HEK293T (cell line): ENCODE data around the gene TMEM259.

Experiments
- CTCF ChIA-PET: fragments of 350-600 bp; formaldehyde crosslinking; extraction: SDS; loops from one replicate; lab custom pipeline; 2021; ENCODE audit warnings: antibody characterized with exemption, inconsistent platforms; lab: Yijun Ruan, JAX
- POLR2A ChIA-PET: fragments of 350-600 bp; formaldehyde crosslinking; extraction: SDS; loops from one replicate; lab custom pipeline; 2020; ENCODE audit warnings: antibody characterized with exemption, inconsistent platforms; lab: Yijun Ruan, JAX
- DNase-seq: peaks from one replicate; pipeline ENCODE4 v3.0.0; 2012; ENCODE audit warnings: mixed read lengths; ENCODE audit errors: extremely low spot score
- ARNT ChIP-seq: fragments of 450-650 bp; IDR thresholded peaks from 2 replicates; pipeline ENCODE4 v1.6.1; 2017; ENCODE audit warnings: mild to moderate bottlenecking
- BHLHE40 ChIP-seq: fragments of 450-650 bp; IDR thresholded peaks from 2 replicates; pipeline ENCODE4 v1.6.1; 2016; ENCODE audit warnings: mild to moderate bottlenecking, moderate library complexity, borderline replicate concordance
- CTBP1 ChIP-seq: fragments of 450-650 bp; IDR thresholded peaks from 2 replicates; pipeline ENCODE4 v1.6.1; 2016; ENCODE audit warnings: borderline replicate concordance
- ELF4 ChIP-seq: fragments of 450-650 bp; IDR thresholded peaks from 2 replicates; pipeline ENCODE4 v1.6.1; 2017; ENCODE audit warnings: antibody characterized with exemption
- FOXA1 ChIP-seq: fragments of 450-650 bp; IDR thresholded peaks from 2 replicates; pipeline ENCODE4 v1.6.1; 2016; ENCODE audit warnings: mild to moderate bottlenecking
- FOXK2 ChIP-seq: fragments of 450-650 bp; IDR thresholded peaks from 2 replicates; pipeline ENCODE4 v1.6.1; 2016; ENCODE audit warnings: mild to moderate bottlenecking
- FOXM1 ChIP-seq: fragments of 450-650 bp; IDR thresholded peaks from 2 replicates; pipeline ENCODE4 v1.6.1; 2017; ENCODE audit warnings: mild to moderate bottlenecking, borderline replicate concordance
- HDGF ChIP-seq: fragments of 450-650 bp; IDR thresholded peaks from 2 replicates; pipeline ENCODE4 v1.6.1; 2017; ENCODE audit warnings: antibody characterized with exemption, borderline replicate concordance
- L3MBTL2 ChIP-seq: fragments of 450-650 bp; conservative IDR thresholded peaks from 2 replicates; pipeline ENCODE4 v1.6.1; 2016; ENCODE audit warnings: mild to moderate bottlenecking
- LEF1 ChIP-seq: fragments of 450-650 bp; IDR thresholded peaks from 2 replicates; pipeline ENCODE4 v1.6.1; 2017; ENCODE audit warnings: mild to moderate bottlenecking, borderline replicate concordance
- NFRKB ChIP-seq: fragments of 450-650 bp; IDR thresholded peaks from 2 replicates; pipeline ENCODE4 v1.6.1; 2016; ENCODE audit warnings: mild to moderate bottlenecking, moderate library complexity
- PKNOX1 ChIP-seq: fragments of 450-650 bp; IDR thresholded peaks from 2 replicates; pipeline ENCODE4 v1.6.1; 2016
- SP1 ChIP-seq: fragments of 450-650 bp; IDR thresholded peaks from 2 replicates; pipeline ENCODE4 v1.6.1; 2017
- SUZ12 ChIP-seq: fragments of 450-650 bp; IDR thresholded peaks from 2 replicates; pipeline ENCODE4 v1.6.1; 2016; ENCODE audit warnings: mild to moderate bottlenecking
- TARDBP ChIP-seq: fragments of 450-650 bp; IDR thresholded peaks from 2 replicates; pipeline ENCODE4 v1.6.1; 2016
- ZNF384 ChIP-seq: fragments of 450-650 bp; IDR thresholded peaks from 2 replicates; pipeline ENCODE4 v1.6.1; 2016

The TMEM259 gene

GRCh38 chr19:1063030-1063908 is 42.3 kb upstream of the TMEM259 start:
- POLR2A ChIA-PET: interaction anchor here (2.1 kb wide), 1 partner anchor 206 kb away, joined by 4 read pairs; no protein-coding TSS in a partner anchor
- no peak for TF ChIP-seq TARDBP
- TF ChIP-seq FOXK2: no peak
- no peak for TF ChIP-seq SUZ12
- TF ChIP-seq SP1: 0 out of 2 replicates have a peak, but pooled peaks have one; percentile 25
- TF ChIP-seq HDGF: no peak
- no peak for TF ChIP-seq L3MBTL2
- peak; percentile 75 for DNase-seq
- CTCF ChIA-PET: no interaction called here

- TF ChIP-seq FOXM1 (no peak), PKNOX1 (peak; percentile 84)
- ChIA-PET CTCF (no interaction called here), POLR2A (no interaction called here)
- DNase-seq: peak; percentile 74
Observed at GRCh38 chr19:1062387-1063029, 41.6 kb upstream of the TMEM259 start.

- ChIA-PET CTCF (no interaction called here), POLR2A (no interaction called here)
- DNase-seq: no peak
- TF ChIP-seq FOXK2 (no peak), ZNF384 (no peak), ARNT (no peak), CTBP1 (no peak), ELF4 (no peak), PKNOX1 (no peak), FOXA1 (no peak), NFRKB (no peak), TARDBP (no peak)
Observed at GRCh38 chr19:1061987-1062386, 41.1 kb upstream of the TMEM259 start.

- CTCF ChIA-PET: interaction anchor here (0.6 kb wide), 1 partner anchor 133 kb away, joined by 5 read pairs; no protein-coding TSS in a partner anchor
- no peak for DNase-seq
- POLR2A ChIA-PET: no interaction called here
- no peak for TF ChIP-seq L3MBTL2
- no peak for TF ChIP-seq SP1
- TF ChIP-seq CTBP1: no peak
- no peak for TF ChIP-seq FOXK2
- no peak for TF ChIP-seq PKNOX1
- TF ChIP-seq BHLHE40: no peak
- TF ChIP-seq TARDBP: no peak
- no peak for TF ChIP-seq SUZ12
- TF ChIP-seq ZNF384: no peak
- no peak for TF ChIP-seq HDGF
- TF ChIP-seq FOXM1: no peak
- TF ChIP-seq FOXA1: no peak
- no peak for TF ChIP-seq ELF4
- TF ChIP-seq LEF1: no peak
Observed at GRCh38 chr19:1060689-1061088, 39.8 kb upstream of the TMEM259 start.

GRCh38 chr19:1058112-1058511 is 37.2 kb upstream of the TMEM259 start:
- CTCF ChIA-PET: no interaction called here

More at GRCh38 chr19:1058112-1058511, 37.2 kb upstream of the TMEM259 start:
- DNase-seq: no peak
- TF ChIP-seq CTBP1: no peak
- TF ChIP-seq PKNOX1: no peak
- no peak for TF ChIP-seq ELF4
- TF ChIP-seq ARNT: no peak
- no peak for TF ChIP-seq TARDBP
- no peak for TF ChIP-seq NFRKB
- no peak for TF ChIP-seq FOXK2
- TF ChIP-seq HDGF: no peak
- no peak for TF ChIP-seq L3MBTL2
- no peak for TF ChIP-seq FOXM1
- no peak for TF ChIP-seq SP1
- TF ChIP-seq SUZ12: no peak
- TF ChIP-seq BHLHE40: no peak
- TF ChIP-seq ZNF384: no peak
- no peak for TF ChIP-seq FOXA1
- TF ChIP-seq LEF1: no peak
- POLR2A ChIA-PET: no interaction called here
